ENCODE results near the gene SVOP. TPM values are rescaled to one million over a fixed set of nuclear protein-coding genes. Genes with fewer than 3 reads are reported as not detected.

Gene SVOP
- total and polyA plus RNA-seq, 2 of the 4 experiments (the other 2 are of a cell fraction): not detected

- Histone ChIP-seq H2BK120ac (ENCODE audit: low read depth, low read length) (no peak overlapping the region), H3K27me3 (ENCODE audit: control insufficient read depth, insufficient read depth, low read length) (peaks cover 5% of the 10 kb centered on the region), H2BK20ac (ENCODE audit: low read depth, low read length) (no peak overlapping the region), H2BK5ac (ENCODE audit: low read depth, low read length, poor library complexity, severe bottlenecking) (no peak overlapping the region), H3K9me1 (ENCODE audit: insufficient read depth, low read length) (peaks cover 6% of the 10 kb centered on the region), H3K14ac (replicated peaks; ENCODE audit: low read depth, low read length) (no peak overlapping the region), H3K36me3 (ENCODE audit: control insufficient read depth, insufficient read depth, low read length) (no peaks in the 10 kb centered on the region), H3K18ac (ENCODE audit: low read depth, low read length) (no peak overlapping the region), H4K8ac (ENCODE audit: low read depth in 2 of 2, low read length in 2 of 2) (no peak overlapping the region), H2AK5ac (ENCODE audit: low read depth, low read length) (no peak overlapping the region), H3K4me3 (ENCODE audit: insufficient read depth, low read depth, low read length) (no peak overlapping the region), H2AFZ (replicated peaks; ENCODE audit: low read length, poor library complexity) (no peak overlapping the region), H3K4me1 (ENCODE audit: control insufficient read depth, insufficient read depth, low read length) (no peaks in the 10 kb centered on the region), H3K4me2 (ENCODE audit: low read depth, low read length) (no peak overlapping the region), H3K23ac (ENCODE audit: low read depth, low read length) (no peak overlapping the region), H4K20me1 (ENCODE audit: insufficient read depth, low read length) (no peaks in the 10 kb centered on the region; the same call in 1 of the 2 replicates), H3K4ac (ENCODE audit: low read depth, low read length) (no peak overlapping the region), H3K79me1 (ENCODE audit: low read depth in 1 of 2, low read length in 2 of 2) (no peaks in the 10 kb centered on the region), H4K5ac (ENCODE audit: low read depth, low read length) (no peak overlapping the region), H3K9me3 (ENCODE audit: control insufficient read depth, insufficient read depth, low read length) (no peaks in the 10 kb centered on the region), H3K56ac (ENCODE audit: extremely low read depth, insufficient read depth, low read length) (no peak overlapping the region), H4K91ac (ENCODE audit: insufficient read depth, low read depth, low read length) (no peak overlapping the region), H2AK9ac (replicated peaks; ENCODE audit: low read depth, low read length, poor library complexity) (no peak overlapping the region), H2BK15ac (ENCODE audit: low read depth, low read length) (no peak overlapping the region), H3K27ac (ENCODE audit: insufficient read depth, low read length) (no peak overlapping the region), H3K9ac (ENCODE audit: low read depth, low read length) (no peak overlapping the region)
- dilution Hi-C loops (cut with HindIII; ENCODE audit: low sequenced_read_pairs, unreplicated experiment): no loop called here
- TF ChIP-seq NFE2L2 (IDR thresholded peaks at IDR 0.05; ENCODE audit: low read depth, low read length): no peak
- TF ChIP-seq CHD1 (IDR thresholded peaks at IDR 0.05; ENCODE audit: low read depth, low read length): no peak
- no peak for TF ChIP-seq MXI1 (IDR thresholded peaks at IDR 0.05; ENCODE audit: borderline replicate concordance, low read depth, low read length)
- ChIA-PET POLR2A (ENCODE audit: unreplicated experiment) (no interaction called here), CTCF (no interaction called here)
- DNase-seq (no peak), ATAC-seq (ENCODE audit: low read depth) (no peak)
- no TSS peak for BruUV-seq (replicated peaks)
- intact Hi-C loops (cut with micrococcal nuclease): no loop called here
- no CpG with 5 or more reads among the region's 5 CpGs for WGBS, 2 experiments (ENCODE audit: extremely low coverage in 2 of 2, insufficient read length in 1 of 2)
- in situ Hi-C loops (cut with MboI; ENCODE audit: low sequenced_read_pairs): no loop called here
Observed at GRCh38 chr12:108899145-108899544, 121.7 kb downstream of the SVOP start.
